ENCODE results near the gene MARCHF2.

GRCh38 chr19:8393192-8393870, 19.8 kb upstream of the MARCHF2 start:
- TF ChIP-seq EP300 (conservative IDR thresholded peaks at IDR 0.05; ENCODE audit: poor library complexity, severe bottlenecking) (no peak), CTCF (IDR thresholded peaks at IDR 0.05; ENCODE audit: poor library complexity, severe bottlenecking) (no peak), POLR2AphosphoS5 (IDR thresholded peaks at IDR 0.05) (no peak)

Measured in neural cell (in vitro differentiated cells).